NCI-H82 (cell line): ENCODE measurements around the gene CCDC150.
"Not testable (repeated sequence)": the region's sequence is repeated elsewhere in the genome, so short reads cannot be mapped to it uniquely, and the experiment has no call there.

Experiments used
- DNase-seq: peaks from one replicate; lab custom pipeline; 2025; lab: John Stamatoyannopoulos, UW

CCDC150 gene

DNA sequence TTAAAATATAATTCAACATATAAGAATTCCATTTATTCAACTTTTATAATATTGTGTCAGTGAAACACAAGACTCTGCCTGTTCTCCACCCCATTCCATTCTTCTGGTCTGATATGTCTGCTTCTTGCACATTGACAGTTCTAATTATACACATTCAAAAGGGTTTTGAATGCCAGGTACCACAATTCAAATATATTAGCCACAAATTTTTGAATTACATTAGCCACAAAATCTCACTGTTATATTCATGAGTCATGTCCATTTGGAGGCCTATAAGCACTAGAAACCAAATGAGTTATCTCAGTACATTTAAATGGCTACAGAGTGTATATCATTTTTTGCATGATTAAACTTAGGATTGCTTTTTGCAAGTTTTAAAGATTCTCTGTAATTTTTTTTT is 72.1 kb downstream of the CCDC150 start:
- DNase-seq = no peak

GRCh38 chr2:196712867-196713266 is 73.4 kb downstream of the CCDC150 start:
- no peak for DNase-seq

DNA sequence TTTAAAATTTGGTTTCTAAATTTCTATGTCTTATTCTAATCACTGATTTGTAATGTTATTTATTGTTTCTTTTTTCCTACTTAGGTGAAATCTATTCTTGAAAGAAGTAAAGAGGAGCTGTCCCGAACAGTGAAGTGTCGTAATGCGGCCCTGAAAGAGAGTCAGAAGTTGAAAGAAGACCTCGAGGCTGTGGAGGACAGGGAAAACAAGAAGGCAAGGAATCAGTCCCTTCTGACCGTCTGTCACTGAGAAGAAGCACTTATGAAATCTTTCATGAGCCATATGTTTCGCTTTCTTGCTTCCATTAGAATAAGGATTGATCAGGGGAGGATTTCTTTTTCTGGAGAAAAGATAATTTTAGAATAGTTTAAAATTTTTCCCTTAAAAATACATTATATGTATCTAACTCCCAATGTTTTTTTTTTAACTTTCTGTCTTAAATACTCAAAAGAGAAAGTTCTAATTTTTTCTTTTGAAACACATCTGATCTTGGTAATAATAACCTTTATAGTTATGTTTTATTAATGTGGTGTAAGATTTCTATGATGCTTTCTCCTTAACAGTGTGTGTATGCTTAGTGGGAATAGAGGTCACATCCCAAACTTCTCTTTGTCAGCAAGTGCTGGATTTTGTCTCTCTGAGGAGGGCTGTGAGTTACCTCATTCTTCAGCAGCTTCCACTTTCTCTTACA is 79.0 kb downstream of the CCDC150 start:
- no peak for DNase-seq

DNA sequence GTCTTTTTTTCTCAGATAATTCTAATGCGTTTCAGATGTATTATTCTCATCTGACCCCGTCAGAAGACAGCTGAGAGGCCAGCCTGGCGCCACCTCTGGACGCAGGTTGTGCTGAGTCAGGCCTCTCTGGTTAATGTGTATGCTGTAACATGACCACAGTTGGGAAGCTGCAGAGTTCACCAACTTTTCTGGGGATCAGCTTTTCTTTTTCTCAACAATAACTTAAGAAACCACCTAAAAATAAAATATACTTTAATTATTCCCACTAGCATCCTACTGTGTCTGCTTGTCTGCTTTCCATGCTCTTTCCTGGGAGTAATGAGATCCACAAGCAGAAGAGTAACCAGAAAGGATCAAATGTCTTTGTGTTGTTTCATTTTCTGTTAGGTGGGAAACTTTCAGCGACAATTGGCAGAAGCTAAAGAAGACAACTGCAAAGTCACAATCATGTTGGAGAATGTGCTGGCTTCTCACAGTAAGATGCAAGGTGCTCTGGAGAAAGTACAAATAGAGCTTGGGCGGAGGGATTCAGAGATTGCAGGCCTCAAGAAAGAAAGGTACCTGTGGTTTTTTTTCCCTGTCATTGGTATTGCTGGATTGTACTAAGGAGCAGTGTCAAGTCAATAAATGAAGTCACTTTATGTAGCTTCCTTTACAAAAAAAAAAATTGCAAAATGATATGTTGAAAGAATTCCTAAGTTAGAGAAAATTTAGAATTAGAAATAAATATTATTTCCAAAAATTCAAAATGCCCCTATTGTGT is 79.8 kb downstream of the CCDC150 start:
- DNase-seq = peak; percentile 3

- peak; percentile 13 for DNase-seq
Measured at GRCh38 chr2:196723571-196723970, 84.1 kb downstream of the CCDC150 start.

- DNase-seq = peak; percentile 82
Measured at GRCh38 chr2:196725218-196725617, 85.7 kb downstream of the CCDC150 start.

DNA sequence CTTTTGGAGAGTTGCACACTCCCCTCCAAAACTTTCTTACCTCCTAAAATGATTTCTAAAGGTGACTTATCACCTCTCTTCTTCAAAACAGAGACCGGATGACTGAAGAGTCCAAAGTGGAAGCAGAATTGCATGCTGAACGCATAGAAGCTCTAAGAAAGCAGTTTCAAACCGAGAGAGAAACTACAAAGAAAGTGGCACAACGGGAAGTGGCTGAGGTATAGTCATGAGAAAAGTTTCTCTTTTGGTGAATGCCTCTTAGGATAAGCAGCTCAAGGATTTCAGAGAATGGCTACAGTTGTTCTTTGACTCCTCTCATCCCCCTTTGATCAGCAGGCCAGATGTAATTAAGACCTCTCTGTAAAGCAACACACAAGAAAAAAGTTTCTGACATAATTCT is 86.4 kb downstream of the CCDC150 start:
- DNase-seq = no peak

- DNase-seq = no peak
Measured at GRCh38 chr2:196729418-196729817, 89.9 kb downstream of the CCDC150 start.

DNA sequence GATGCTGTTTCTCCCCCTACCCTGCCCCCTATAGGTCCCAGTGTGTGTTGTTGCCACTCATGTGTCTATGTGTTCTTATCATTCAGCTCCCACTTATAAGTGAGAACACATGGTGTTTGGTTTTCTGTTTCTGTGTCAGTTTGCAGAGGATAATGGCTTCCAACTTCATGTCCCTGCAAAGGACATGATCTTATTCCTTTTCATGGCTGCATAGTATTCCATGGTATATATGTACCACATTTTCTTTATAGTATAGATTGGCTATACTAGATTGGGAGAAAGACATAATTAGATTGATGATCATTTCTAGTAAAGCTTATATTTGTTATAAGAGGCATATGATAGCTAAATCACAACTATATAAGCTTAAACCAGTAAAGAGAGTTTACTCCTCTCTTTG is 97.1 kb downstream of the CCDC150 start:
- DNase-seq = not testable (repeated sequence)

DNA sequence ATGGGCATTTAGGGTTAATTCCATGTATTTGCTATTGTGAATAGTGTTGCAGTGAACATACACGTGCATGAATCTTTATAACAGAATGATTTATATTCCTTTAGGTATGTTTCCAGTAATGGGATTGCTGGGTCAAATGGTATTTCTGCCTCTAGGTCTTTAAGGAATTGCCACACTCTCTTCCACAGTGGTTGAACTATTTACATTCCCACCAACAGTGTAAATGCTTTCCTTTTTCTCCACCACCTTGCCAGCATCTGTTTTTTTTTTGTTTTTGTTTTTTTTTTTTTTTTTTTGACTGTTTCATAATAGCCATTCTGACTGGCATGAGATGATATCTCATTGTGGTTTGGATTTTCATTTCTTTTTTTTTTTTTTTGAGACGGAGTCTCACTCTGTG is 97.5 kb downstream of the CCDC150 start:
- no peak for DNase-seq

- DNase-seq = no peak
Measured at GRCh38 chr2:196739031-196739430, 99.5 kb downstream of the CCDC150 start.

- no peak for DNase-seq
Measured at GRCh38 chr2:196742216-196742615, 102.7 kb downstream of the CCDC150 start.

DNA sequence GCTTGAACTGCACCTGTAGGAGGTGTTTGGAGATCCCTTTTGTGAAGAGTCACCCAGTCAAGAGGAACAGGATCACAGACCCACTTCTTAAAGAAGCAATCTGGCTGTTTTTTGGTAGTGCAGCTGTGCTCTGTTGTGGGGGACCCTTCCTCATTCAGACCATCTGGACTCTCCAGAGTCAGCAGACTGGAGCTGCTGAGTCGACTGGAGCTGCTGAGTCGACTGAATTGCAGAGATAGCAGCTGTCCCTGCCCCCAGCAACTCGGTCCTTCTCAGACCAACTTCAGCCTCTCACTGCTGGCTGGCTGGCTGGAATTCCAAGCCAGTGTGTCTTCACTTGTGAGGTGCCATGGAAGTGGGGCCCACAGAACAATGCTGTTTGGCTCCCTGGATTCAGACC is 103.2 kb downstream of the CCDC150 start:
- DNase-seq = peak; percentile 59

DNA sequence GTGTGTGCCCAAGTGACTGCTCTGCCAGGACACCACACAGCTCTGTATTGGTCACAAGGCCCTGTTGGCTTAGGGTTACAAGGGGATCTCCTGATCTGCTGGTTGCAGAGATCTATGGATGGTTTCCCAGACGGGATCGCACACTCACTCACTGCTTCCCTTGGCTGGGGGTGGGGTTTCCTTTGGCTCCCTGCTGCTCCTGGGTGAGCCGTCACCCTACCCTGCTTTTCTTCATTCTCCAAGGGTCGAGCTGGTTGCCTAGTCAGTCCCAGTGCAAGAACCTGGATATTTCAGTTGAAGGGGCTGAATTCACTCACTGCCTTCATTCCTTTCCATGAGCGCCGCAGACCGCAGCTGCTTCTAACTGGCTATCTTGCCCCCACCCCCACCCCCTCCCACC is 103.7 kb downstream of the CCDC150 start:
- no peak for DNase-seq

GRCh38 chr2:196745711-196746110 is 106.2 kb downstream of the CCDC150 start:
- no peak for DNase-seq

- DNase-seq = peak; percentile 69
Measured at GRCh38 chr2:196747400-196747799, 107.9 kb downstream of the CCDC150 start.

- DNase-seq = no peak
Measured at GRCh38 chr2:196748123-196748522, 108.6 kb downstream of the CCDC150 start.

DNA sequence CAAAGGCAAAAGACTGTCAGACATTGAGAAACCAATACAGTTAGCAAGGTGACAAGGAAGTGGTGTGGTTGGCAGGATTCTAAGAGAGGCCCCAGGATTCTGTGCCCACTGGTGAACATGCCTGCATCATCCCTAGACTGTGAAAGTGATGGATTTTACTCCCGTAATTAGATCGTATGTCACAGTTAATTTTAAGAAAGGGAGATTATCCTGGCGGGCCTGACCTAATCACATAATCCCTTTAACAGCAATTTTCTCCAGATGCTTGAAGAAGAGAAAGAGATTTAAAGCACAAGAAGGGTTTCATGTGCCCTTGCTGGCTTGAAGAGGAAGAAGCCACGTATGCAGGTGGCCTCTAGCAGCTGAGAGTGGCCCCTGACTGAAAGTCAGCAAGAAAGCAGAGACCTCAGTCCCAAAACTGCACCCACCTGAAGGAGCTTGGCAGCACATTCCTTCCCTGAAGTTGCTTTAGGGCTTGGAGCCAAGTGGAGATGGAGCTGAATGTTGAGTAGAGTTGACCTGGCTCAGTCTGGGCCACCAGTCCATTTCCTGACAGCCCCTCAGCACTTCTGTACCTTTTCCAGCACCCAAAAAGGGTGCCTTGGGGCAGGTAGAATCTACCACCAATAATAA is 110.9 kb downstream of the CCDC150 start:
- peak; percentile 98 for DNase-seq

GRCh38 chr2:196750977-196751631 is 111.6 kb downstream of the CCDC150 start:
- DNase-seq = peak; percentile 92

DNA sequence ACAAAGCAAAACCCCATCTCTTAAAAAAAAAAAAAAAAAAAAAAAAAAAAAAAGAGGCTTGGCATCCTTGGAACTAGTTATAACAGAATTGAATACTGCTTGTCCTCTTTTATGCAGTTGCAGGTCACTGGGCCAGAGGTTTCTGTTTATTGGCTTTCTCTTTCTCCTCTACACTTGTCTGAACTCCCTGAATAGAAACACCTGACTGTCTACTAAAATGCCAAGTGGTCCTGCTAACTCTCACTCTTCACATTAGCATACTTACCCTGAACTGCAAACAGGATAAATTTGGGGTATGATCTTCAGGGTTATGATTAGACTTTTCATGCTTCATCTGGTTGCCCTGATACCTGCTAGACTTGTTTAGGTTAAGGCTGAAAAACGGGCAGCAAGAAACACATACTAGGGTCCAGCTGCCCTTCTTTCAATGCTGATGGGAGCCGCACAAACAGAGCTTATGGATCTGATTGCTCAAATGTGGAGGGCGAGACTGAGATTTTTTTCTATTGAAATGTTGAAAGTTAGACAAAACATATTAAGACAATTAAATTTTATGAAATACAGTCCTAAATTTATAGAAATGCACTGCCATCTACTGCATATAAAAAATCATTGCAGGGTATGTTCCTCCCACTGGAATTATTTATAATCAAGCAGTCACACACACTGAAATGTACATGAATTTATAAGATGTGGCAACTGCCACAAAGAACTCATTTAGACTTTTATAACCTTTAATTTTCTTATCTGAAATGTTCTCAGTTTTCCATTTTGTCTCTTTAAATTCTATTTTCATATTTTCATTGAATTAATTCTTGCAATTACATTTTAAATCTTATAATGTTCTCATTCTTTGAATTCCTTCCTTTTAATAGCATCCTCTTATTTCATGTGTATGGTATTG is 119.2 kb downstream of the CCDC150 start:
- DNase-seq = no peak

DNA sequence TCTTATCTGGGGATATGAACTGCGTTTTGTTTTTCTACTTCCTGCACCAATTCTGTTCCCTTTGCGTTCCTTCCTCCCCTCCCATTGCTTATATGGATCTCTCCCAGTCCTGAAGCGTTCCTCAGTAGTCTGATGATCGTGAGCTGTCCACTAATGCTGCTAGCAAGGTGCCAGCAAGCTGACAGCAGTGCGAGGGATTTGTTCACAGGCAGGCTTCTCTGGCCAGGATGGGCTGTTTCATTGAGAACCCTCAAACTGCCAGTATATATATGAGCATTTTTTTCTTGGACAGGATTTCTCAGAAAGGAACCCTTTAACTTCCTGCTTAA is 119.8 kb downstream of the CCDC150 start:
- DNase-seq = no peak

DNA sequence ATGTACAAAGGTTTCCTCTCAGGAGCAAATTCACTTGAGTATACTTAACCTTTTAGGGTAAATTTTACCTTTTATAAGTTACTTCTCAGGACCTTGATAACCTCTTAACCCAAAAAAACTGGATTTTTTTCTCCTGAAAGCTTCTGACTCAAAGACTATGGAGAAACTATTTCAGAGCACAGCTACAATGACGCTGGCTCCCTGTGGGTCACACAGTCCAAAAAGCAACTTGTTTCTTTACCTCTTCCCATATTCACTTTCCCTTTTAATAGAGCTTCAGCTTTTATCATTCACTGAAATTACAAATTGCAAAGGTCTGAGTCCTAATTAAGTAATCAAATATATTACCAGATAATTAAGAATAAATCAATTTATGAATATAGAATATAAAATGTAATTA is 127.6 kb downstream of the CCDC150 start:
- no peak for DNase-seq
